HG03060 (cell line): ENCODE measurements around the gene EVPLL.
"Not testable (repeated sequence)": the region's sequence is repeated elsewhere in the genome, so short reads cannot be mapped to it uniquely, and the experiment has no call there.

Experiments
- ATAC-seq: cut with Tn5 transposase; IDR thresholded peaks from one replicate; pipeline ENCODE4 v1.9.1; 2021; ENCODE audit warnings: low read depth, moderate number of reproducible peaks; ENCODE audit not compliant: unreplicated experiment

EVPLL gene

DNA sequence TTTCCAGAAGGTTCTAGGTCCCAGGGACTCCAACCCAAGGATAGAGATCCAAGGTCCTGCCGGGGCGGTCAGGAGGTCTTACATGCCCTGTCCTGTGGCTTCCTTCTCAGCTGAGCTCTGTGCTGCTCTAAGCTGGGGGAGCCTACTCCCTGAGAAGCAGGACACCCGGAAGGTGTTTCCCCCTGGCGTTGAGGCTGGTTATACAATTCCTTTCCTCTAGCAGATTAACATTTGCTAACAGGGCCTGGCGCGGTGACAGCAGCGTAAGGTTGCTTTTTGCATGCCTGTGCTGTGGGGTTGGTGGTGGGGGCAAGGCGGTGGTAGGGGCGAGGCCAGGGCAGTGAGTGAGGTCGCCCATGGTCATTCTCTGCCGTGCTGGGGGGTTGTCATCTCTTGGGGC is 43.9 kb downstream of the EVPLL start:
- not testable (repeated sequence) for ATAC-seq

GRCh38 chr17:18422464-18422863 is 44.9 kb downstream of the EVPLL start:
- ATAC-seq: not testable (repeated sequence)

- not testable (repeated sequence) for ATAC-seq
Measured at GRCh38 chr17:18423015-18423414, 45.4 kb downstream of the EVPLL start.

DNA sequence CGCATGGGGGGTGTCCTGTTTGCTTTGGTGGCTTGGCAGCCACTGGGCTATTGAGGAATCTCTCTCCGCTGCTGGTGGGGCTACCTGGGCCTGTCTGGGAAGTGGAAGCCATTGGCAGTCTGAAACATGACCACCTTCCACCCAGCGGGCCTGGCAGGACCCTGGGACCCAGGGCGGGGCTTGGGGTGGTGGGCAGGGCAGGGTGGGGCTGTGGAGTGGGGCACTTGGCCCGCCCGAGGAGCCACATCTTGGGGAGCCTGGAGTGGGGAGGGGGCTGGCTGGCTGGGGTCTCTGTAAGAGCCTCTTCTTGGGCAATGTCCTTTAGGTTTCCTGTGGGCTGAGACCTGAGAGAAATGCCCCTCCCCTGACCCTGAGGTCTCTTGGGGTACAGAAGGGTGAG is 48.0 kb downstream of the EVPLL start:
- ATAC-seq: not testable (repeated sequence)

DNA sequence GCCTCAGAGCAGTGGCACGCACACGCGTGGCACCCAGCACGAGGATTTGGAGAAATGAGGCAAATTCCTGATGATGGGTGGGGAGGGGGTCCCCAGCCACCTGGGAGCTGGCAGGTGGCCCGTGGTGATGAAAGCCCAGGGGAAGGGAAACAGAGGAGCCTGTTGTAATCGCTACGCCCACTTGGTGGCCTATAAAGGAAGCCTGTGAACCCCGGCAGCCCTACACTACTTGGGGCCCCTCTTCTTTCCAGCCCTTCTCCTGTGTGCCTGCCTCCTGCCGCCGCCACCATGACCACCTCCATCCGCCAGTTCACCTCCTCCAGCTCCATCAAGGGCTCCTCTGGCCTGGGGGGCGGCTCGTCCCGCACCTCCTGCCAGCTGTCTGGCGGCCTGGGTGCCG is 49.1 kb downstream of the EVPLL start:
- ATAC-seq: not testable (repeated sequence)

- ATAC-seq: not testable (repeated sequence)
Measured at GRCh38 chr17:18432206-18432605, 54.6 kb downstream of the EVPLL start.
